ENCODE measurements around the gene ARHGAP44.

ARHGAP44 gene

DNA sequence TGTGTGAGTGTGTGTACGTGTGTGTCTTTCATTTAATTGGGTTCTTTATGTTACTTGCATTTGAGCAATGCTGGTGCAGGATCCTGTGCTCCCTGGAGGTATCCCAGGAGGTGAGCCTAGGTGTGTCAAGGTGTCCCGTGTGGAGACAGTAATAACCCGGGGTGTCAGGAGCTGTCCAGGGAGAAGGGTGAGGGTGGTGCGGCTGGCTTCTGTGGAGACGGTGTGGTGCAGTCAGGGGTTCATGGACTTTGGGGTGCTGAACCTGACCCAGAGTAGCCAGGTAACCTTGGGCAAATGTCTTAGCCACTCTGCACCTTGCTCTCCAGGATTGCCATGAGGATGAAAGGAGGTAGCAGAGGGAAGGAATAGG lies 235.9 kb downstream of the ARHGAP44 start:
- TF ChIP-seq, protein P1, sequence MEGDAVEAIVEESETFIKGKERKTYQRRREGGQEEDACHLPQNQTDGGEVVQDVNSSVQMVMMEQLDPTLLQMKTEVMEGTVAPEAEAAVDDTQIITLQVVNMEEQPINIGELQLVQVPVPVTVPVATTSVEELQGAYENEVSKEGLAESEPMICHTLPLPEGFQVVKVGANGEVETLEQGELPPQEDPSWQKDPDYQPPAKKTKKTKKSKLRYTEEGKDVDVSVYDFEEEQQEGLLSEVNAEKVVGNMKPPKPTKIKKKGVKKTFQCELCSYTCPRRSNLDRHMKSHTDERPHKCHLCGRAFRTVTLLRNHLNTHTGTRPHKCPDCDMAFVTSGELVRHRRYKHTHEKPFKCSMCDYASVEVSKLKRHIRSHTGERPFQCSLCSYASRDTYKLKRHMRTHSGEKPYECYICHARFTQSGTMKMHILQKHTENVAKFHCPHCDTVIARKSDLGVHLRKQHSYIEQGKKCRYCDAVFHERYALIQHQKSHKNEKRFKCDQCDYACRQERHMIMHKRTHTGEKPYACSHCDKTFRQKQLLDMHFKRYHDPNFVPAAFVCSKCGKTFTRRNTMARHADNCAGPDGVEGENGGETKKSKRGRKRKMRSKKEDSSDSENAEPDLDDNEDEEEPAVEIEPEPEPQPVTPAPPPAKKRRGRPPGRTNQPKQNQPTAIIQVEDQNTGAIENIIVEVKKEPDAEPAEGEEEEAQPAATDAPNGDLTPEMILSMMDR (IDR thresholded peaks at IDR 0.05; ENCODE audit: control extremely low read depth, extremely low read depth, low read depth, missing control alignments): no peak
- no peak for DNase-seq (ENCODE audit: extremely low spot score)
- ChIA-PET CTCF (interaction anchor here (2.9 kb wide), 1 partner anchor 11 kb away, joined by 17 read pairs; no protein-coding TSS in a partner anchor), POLR2A (no interaction called here)

DNA sequence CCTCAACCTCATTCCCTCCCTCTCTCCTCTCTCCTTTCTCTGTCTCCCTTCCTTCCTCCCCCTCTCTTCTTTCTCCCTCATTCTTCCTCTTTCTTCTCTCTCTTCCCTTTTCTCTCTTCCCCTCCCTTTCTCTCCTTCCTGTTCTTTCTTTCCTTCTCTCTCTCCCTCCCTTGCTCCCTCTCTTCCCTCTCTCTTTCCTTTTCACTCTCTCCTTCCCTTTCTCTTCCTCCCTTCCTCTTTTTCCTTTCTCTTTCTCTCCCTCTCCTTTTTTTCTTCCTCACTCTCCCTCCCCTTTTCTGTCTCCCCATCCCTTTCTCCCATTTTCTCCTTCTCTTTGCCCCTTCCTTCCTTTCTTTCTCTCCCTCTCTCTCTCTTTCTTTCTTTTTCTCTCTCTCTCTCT lies 236.4 kb downstream of the ARHGAP44 start:
- CTCF ChIA-PET: interaction anchor here (2.9 kb wide), 1 partner anchor 11 kb away, joined by 17 read pairs; no protein-coding TSS in a partner anchor

DNA sequence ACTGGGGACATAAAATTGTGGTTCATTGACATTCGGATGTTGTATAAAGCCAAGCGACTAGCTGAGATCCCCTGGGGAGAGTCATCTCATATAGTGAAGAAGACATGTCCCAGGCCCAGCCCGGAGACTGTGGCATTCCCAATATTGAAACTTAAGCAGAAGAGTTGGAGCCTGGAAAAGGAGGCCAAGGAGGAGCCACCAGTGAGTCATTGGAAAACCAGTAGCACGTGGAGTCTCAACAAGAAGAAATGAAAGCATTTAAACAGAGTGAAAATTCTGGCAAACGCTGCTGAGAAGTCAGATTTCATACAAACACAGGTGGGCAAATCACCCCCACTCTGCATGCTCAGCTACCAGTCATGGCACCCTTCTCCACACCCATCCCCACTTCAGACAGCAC lies 237.9 kb downstream of the ARHGAP44 start:
- TF ChIP-seq, protein P1 (IDR thresholded peaks at IDR 0.05; ENCODE audit: control extremely low read depth, extremely low read depth, low read depth, missing control alignments): no peak
- CTCF ChIA-PET: interaction anchor here (5.1 to 8.1 kb wide), 2 partner anchors 7 to 13 kb away, joined by 53 to 193 read pairs; partner anchors contain the start of gene ELAC2
- POLR2A ChIA-PET: no interaction called here
- no peak for DNase-seq (ENCODE audit: extremely low spot score)

More for the DNA sequence above, 236.4 kb downstream of the ARHGAP44 start:
- TF ChIP-seq, protein P1 (IDR thresholded peaks at IDR 0.05; ENCODE audit: control extremely low read depth, extremely low read depth, low read depth, missing control alignments): no peak
- POLR2A ChIA-PET: no interaction called here
- no peak for DNase-seq (ENCODE audit: extremely low spot score)

DNA sequence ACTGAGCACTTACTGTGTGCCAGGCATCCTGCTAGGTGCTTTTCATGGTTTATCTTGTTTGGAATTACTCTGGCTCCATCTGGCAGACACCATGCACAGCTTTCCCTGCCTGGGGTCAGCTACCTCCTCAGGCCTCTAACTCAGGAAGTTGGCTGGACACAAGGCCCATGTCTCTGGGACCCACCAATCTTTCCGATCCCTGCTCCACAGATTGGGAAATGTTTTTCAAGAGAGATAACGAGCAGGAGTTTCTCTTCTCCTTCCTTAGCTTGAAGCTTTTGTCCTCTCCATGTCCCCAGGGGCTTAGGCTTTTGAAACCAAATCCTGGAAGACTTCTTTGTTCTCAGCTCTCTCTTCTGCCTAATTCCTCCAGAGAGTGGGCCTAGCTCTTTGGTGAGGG lies 240.0 kb downstream of the ARHGAP44 start:
- ChIA-PET POLR2A (interaction anchor here (1.3 kb wide), 1 partner anchor 11 kb away, joined by 3 read pairs; the partner anchor contains the start of gene ELAC2), CTCF (interaction anchor here (1.1 to 8.1 kb wide), 18 partner anchors 9 to 1897 kb away, joined by 3 to 193 read pairs (median 9); partner anchors contain the start of gene ELAC2)
- TF ChIP-seq, protein P1 (IDR thresholded peaks at IDR 0.05; ENCODE audit: control extremely low read depth, extremely low read depth, low read depth, missing control alignments): no peak
- no peak for DNase-seq (ENCODE audit: extremely low spot score)

DNA sequence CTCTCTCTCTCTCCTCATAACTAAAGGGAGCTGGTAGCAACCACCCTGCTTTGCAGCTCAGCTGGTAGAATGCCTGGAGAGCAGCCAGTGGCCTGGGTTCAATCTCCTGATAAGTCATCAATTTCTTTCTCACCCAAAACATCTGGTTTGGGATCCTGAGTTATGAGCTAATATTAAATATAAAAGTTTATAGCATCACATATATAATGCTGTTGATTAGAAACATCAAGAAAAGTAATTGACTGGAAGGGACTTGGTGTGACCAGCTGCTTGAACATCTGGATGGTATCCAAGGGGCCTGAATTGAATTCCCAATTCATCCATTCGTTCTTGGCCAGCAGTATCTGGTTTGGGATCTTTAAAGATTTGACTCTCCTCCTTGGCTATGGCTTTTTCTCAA lies 240.8 kb downstream of the ARHGAP44 start:
- TF ChIP-seq, protein P1 (IDR thresholded peaks at IDR 0.05; ENCODE audit: control extremely low read depth, extremely low read depth, low read depth, missing control alignments): peak; percentile 11
- DNase-seq (ENCODE audit: extremely low spot score): no peak
- ChIA-PET CTCF (interaction anchor here (0.8 to 8.1 kb wide), 27 partner anchors 10 to 1896 kb away, joined by 3 to 193 read pairs (median 6); partner anchors contain the start of gene ELAC2), POLR2A (no interaction called here)

DNA sequence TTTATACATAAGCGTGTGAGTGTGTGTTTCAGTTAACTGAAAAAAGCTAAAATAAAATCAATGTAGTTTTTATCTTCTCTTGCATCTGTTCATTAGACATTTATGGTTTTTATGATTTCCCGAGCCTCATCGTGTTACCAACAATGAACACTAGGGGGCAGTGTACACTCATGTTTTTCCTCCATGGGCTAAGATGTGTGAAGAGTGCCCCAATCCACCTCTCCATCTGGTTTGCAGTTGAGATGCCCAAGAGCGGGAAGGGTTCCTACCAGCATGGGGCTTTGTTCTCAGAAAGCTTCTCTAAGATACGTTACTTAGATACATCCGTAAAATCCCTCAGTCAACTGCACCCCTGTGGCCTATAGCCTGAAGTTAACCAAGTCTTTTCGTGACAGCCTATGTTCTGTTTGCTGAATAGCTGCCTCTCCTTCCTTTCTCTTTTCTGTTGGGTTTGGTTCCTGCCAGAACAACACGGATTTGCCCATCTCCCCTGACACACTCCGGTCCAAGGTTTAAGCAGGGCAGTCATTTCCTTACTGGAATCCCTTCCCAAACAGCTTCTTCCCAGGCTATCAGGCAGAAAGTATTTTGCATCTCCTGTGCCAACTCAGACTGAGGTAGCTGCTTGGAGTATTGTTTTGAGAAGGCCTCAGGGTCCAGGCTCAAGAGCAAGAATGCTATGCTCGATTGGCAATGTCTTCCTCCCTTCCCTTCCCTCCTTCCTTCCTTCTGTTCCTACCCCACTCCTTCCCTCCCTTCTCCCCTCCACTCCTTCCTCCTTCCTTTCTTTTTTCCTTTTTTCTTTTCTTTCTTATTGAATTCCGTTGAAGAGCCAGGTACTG lies 241.4 kb downstream of the ARHGAP44 start:
- ChIA-PET CTCF (interaction anchor here (0.8 to 8.1 kb wide), 37 partner anchors 10 to 1896 kb away, joined by 3 to 193 read pairs (median 4); partner anchors contain the start of gene ELAC2), POLR2A (no interaction called here)
- peak; percentile 42 for DNase-seq (ENCODE audit: extremely low spot score)
- TF ChIP-seq, protein P1 (IDR thresholded peaks at IDR 0.05; ENCODE audit: control extremely low read depth, extremely low read depth, low read depth, missing control alignments): peak; percentile 75
